Activated T-cell treated with anti-CD3 and anti-CD28 coated beads, Interleukin-2, amount 50 U/mL, for 72 hours (primary cell): ENCODE data around the gene DGCR8. TPM values are rescaled to one million over a fixed set of nuclear protein-coding genes. Genes with fewer than 3 reads are reported as not detected.
A peak's percentile ranks its signal among the peaks of the same experiment; 100 is the strongest.

Experiments used
- ATAC-seq, 2 donors: fragments of 150-1000 bp; cut with Tn5 transposase; replicated peaks in 1 of 2; 2 replicates each; pipeline ENCODE4 v1.10.0; 2021; ENCODE audit warnings: moderate library complexity in 2 of 2, mild to moderate bottlenecking in 1 of 2
- DNase-seq, 2 donors: peaks; one replicate each; pipeline ENCODE4 v3.0.0; 2021 to 2022; ENCODE audit warnings: mixed read lengths in 1 of 2
- H3K27ac Mint-ChIP-seq: one replicate; pipeline ENCODE4 v1.8.0; 2022; ENCODE audit warnings: mild to moderate bottlenecking, moderate library complexity, mixed read lengths
- H3K27me3 Mint-ChIP-seq: one replicate; pipeline ENCODE4 v1.8.0; 2022; ENCODE audit warnings: low read depth, mixed read lengths
- H3K36me3 Mint-ChIP-seq, 2 donors: one replicate each; pipeline ENCODE4 v1.8.0; 2022; ENCODE audit warnings: mixed read lengths in 2 of 2, mild to moderate bottlenecking in 1 of 2; ENCODE audit not compliant: insufficient read depth in 2 of 2
- H3K4me1 Mint-ChIP-seq: one replicate; pipeline ENCODE4 v1.8.0; 2022; ENCODE audit warnings: low read depth, mixed read lengths
- H3K4me3 Mint-ChIP-seq, 2 donors: one replicate each; pipeline ENCODE4 v1.8.0; 2022; ENCODE audit warnings: mild to moderate bottlenecking in 2 of 2, mixed read lengths in 2 of 2, moderate library complexity in 2 of 2
- H3K9me3 Mint-ChIP-seq, 2 donors: one replicate each; pipeline ENCODE4 v1.8.0; 2022; ENCODE audit warnings: mixed read lengths in 2 of 2
- total RNA-seq, 2 donors: library from RNA; stranded (reverse); gene quantifications; one replicate each; pipeline ENCODE4 v1.2.3, GENCODE V29; 2022

DGCR8 gene
- total RNA-seq, 2 donors from 2014 or later: 44.2 to 46.6 TPM

DNA sequence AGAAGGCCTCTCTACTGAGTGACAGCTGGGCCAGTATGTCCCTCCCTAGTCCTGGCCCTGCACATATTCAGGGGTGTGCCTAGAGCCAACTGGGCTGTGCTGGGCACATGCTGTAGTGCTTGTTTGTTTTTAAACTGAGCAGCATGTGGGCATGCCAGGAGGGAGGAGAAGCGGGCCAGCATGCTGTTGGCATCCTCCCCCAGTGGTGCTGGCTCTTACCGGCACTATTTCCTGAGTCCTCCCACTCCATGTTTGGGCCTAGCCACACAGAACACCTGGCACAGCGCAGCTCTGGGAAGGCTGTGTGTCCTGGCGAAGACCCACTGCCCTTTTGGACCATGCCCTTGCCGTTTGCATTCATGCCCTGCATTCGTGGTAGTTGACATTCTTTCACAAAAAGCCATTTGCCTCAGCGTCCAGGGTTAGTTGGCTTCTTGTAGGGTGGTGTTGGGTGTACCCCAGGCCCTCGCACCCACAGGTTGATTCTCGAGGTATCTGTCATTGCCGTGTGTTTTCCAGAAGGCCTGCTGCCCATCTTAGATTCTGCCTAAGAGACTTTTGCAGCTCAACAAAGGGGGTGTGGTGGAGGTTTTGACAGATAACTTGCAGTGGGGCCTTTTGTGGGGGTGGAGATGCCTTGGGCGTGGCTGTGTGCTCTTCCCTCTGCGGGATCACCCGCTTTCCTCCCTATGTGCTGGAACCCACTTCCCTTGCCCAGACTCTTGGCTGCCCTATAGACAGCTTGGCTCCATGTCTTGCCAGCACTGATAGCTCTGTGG is 13.6 kb downstream of the DGCR8 start:
- H3K4me1 Mint-ChIP-seq: peaks cover 23% of the 10 kb centered on the region
- H3K27me3 Mint-ChIP-seq: no peaks in the 10 kb centered on the region
- H3K4me3 Mint-ChIP-seq: no peak overlapping the region
- H3K36me3 Mint-ChIP-seq: peaks cover 22 to 37% of the 10 kb centered on the region in 2 donors
- H3K9me3 Mint-ChIP-seq: no peaks in the 10 kb centered on the region
- DNase-seq (no peak), ATAC-seq (no peak)
- no peak overlapping the region for H3K27ac Mint-ChIP-seq

DNA sequence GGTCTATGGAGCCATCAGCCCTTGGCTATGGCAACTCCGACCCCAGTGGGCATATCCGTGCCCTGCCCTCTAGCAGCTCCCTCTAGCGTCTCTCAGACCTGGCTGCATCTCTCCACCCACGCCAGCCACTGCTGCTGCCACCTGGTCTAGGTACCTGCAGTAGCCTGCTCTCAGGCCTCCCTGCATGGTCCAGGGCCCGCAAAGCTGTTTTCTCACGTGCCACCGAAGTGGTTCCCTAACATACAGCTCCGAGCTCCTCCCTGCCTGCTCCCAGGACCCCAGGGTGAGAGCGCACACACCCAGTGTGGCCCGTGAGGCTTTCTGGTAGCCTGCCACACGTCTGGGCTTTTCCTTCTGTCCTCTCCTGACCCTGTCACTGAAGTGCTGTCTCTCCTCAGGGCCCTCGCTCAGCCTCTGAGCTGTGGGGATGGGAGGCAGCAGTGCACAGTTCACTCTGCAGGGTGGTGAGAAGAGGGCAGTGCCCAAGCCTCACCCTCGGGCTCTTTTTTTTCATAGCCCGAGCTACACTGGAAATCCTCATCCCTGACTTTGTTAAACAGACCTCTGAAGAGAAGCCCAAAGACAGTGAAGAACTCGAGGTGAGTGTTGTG is 14.3 kb downstream of the DGCR8 start:
- Mint-ChIP-seq H3K27me3 (no peaks in the 10 kb centered on the region), H3K27ac (no peak overlapping the region)

DNA sequence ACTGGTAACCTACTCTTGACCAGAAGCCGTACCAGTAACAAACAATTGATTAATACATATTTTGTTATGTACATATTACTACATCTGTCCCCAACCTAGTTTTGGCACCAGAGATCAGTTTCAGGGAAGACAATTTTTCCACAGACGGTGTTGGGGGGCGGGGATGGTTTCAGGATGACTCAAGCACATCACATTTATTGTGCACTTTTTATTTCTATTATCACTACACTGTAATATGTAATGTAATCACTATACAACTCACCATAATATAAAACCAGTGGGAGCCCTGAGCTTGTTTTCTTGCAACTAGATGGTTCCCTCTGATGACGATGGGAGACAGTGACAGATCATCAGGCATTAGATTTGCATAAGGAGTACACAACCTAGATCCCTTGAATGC is 15.5 kb downstream of the DGCR8 start:
- H3K27me3 Mint-ChIP-seq: no peaks in the 10 kb centered on the region
- H3K4me1 Mint-ChIP-seq: peaks cover 39% of the 10 kb centered on the region
- DNase-seq: no peak
- peak overlapping the region in 1 of 2 donors; percentile 29 for H3K4me3 Mint-ChIP-seq
- H3K9me3 Mint-ChIP-seq: no peaks in the 10 kb centered on the region
- peaks cover 18 to 45% of the 10 kb centered on the region in 2 donors for H3K36me3 Mint-ChIP-seq
- no peak for ATAC-seq
- peak overlapping the region; percentile 69 for H3K27ac Mint-ChIP-seq

More for the DNA sequence above, 14.3 kb downstream of the DGCR8 start:
- peaks cover 21 to 36% of the 10 kb centered on the region in 2 donors for H3K36me3 Mint-ChIP-seq
- peaks cover 29% of the 10 kb centered on the region for H3K4me1 Mint-ChIP-seq
- no peaks in the 10 kb centered on the region for H3K9me3 Mint-ChIP-seq
- ATAC-seq: peak; percentile 11 to 16
- no peak overlapping the region for H3K4me3 Mint-ChIP-seq
- DNase-seq: no peak

DNA sequence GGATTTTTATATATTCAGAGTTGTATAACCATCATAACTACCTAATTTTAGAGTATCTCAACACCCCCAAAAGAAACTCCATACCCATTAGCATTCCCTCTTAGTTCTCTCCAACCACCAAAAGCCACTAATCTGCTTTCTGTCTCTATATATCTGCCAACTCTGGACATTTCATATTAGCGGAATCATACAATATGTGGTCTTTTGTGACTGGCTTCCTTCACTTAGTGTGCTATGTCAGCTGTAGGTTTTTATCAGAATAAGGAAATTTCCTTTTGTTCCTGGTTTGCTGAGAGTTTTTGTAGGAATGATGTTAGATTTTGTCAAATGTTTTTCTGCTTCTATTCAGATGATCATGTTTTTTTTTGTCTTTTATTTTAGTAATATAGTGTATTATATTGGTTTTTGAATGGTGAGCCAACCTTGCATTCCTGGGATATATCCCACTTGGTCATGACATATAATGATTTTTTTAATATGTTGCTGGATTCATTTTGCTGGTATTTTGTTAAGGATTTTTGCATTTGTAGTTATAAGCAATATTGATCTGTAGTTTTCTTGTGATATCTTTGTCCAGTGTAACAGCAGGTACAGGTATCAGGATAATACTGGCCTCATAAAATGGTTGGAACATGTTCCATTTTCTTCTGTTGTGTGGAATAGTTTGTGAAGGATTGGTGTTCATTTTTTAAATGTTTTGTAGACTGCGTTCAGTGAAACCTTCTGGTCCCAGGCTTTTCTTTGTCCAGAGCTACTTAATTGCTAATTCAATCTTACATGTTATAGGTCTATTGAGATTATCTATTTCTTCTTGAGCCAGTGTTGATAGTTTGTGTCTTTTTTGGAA is 16.8 kb downstream of the DGCR8 start:
- peak overlapping the region; percentile 61 for H3K27ac Mint-ChIP-seq
- H3K27me3 Mint-ChIP-seq: no peaks in the 10 kb centered on the region
- H3K4me3 Mint-ChIP-seq: no peak overlapping the region
- no peaks in the 10 kb centered on the region for H3K9me3 Mint-ChIP-seq
- peaks cover 47% of the 10 kb centered on the region for H3K4me1 Mint-ChIP-seq
- no peak for DNase-seq
- no peak for ATAC-seq
- peaks cover 16 to 42% of the 10 kb centered on the region in 2 donors for H3K36me3 Mint-ChIP-seq

DNA sequence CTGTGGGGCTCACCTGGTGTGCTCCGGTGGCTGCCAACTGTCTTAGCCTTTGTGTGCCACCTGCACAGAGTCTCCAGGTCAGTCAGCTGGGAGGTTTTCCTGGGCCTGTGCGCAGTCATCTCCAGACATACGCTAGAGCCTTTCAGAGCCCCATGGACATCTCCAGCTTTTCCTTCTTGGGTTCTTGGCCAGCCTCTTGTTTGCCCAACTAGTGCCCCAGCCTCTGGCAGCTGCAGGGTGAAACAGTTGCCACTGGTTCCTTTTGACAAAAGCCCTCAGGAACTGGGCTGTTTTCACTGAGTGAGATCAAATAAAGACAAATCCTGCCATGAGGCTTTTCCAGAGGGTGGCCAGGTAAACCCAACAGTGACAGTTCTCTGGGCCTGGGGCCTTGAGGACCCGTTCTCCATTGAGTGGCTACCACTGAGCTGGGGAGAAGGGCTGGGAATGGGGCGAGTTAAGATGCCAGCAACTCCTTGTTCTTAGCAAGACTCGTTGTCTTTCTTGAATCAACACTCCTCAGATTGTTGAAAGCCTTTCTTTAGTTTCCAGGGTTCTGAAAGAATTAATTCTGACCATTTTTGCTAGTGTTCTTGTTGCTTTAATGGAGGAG is 19.2 kb downstream of the DGCR8 start:
- ATAC-seq (no peak), DNase-seq (no peak)
- Mint-ChIP-seq H3K27ac (peak overlapping the region; percentile 79), H3K9me3 (no peaks in the 10 kb centered on the region), H3K27me3 (no peaks in the 10 kb centered on the region), H3K36me3 (peaks cover 16 to 41% of the 10 kb centered on the region in 2 donors), H3K4me3 (peak overlapping the region; percentile 5 to 63), H3K4me1 (peaks cover 59% of the 10 kb centered on the region)

DNA sequence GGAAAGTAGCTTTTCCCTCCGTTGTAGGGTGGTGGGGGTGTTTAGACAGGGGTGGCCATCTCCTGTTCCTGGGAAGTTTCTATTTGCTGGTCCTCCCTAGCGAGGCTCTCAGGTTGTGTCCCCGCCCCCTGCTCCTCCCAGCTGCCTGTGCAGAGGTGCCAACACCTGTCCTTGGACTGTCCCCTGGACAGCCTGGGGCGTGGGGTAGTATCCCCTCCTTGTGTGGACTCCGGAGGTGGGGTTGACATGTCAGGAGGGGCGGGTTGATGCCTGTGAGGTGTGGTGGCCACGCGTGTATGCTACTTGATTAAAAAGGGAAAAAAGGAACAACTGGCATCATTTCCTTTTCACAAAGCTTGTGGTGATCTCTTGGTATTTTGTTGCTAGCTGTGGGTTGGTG is 21.6 kb downstream of the DGCR8 start:
- peak overlapping the region; percentile 64 for H3K27ac Mint-ChIP-seq
- H3K9me3 Mint-ChIP-seq: no peaks in the 10 kb centered on the region
- peaks cover 10 to 31% of the 10 kb centered on the region in 2 donors for H3K36me3 Mint-ChIP-seq
- H3K4me3 Mint-ChIP-seq: peak overlapping the region in 1 of 2 donors; percentile 22
- no peaks in the 10 kb centered on the region for H3K27me3 Mint-ChIP-seq
- DNase-seq: no peak
- peaks cover 44% of the 10 kb centered on the region for H3K4me1 Mint-ChIP-seq
- ATAC-seq: no peak

DNA sequence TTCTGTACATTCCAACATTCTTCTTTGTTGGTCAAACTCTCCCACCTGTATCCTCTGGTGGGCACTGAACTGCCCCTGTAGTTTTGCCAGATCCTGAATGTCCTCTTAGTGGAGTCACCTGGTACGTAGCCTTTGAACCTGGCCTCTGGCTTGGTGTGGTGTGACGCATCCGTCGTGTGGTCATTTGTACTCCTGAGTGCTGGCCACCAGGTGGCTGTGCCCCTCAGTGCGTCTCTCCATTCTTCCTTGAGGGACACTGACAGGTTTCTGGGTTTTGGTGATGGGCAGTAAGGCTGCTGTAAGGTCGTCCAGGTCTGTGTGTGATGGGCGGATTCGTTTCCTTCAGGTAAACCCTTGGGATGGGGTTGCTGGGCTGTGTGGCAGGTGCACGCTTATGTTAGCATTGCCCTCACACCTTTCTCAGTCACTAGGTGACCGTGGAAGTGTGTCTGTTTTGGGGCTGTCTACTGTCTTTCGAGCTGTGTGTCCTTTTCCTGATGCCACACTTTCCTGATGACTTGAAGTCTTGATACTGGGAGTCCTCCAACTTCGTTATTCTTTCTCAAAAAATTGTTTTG is 22.3 kb downstream of the DGCR8 start:
- H3K27ac Mint-ChIP-seq: peak overlapping the region; percentile 36
- H3K36me3 Mint-ChIP-seq: peaks cover 6 to 25% of the 10 kb centered on the region in 2 donors
- peaks cover 44% of the 10 kb centered on the region for H3K4me1 Mint-ChIP-seq
- peak overlapping the region in 1 of 2 donors; percentile 9 for H3K4me3 Mint-ChIP-seq
- H3K27me3 Mint-ChIP-seq: no peaks in the 10 kb centered on the region
- DNase-seq (no peak), ATAC-seq (no peak)
- H3K9me3 Mint-ChIP-seq: no peaks in the 10 kb centered on the region

DNA sequence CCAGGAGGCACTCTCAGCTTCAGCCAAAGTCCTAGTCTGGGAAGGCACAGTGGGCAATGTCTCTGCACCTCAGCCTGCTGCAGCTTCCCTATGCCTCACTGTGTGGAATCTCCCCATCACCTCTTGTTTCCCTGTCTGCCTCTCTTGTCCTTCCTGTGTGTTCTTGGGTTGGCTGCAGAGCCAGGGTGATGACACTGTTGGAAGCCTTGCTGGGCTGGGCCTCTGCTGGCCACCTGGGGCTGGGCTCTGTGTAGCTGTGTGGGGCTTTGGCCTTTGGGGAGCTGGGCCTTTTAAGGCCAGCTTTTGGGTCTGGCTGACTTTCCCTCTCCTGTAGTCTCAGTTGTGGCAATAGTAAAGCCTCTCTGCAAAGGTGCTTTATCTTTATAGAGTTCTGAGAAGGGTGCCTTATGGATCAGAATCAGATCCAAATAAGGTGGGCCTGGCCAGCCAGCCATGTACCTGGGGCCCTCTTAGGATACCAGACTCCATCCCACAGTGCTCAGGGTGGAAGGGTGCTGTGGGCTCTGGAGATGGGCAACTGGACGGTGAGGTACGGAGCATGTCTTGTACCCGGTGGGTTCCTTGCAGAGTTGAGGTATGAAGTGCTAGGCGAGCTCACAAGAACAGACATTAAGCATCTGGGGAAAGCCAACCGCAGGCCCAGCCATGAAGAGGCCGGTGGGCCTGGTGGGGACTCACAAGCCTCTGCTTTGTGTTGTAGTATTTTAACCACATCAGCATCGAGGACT is 25.6 kb downstream of the DGCR8 start:
- H3K36me3 Mint-ChIP-seq: peaks cover 0 to 4% of the 10 kb centered on the region in 2 donors
- H3K27ac Mint-ChIP-seq: peak overlapping the region; percentile 59
- ATAC-seq: no peak
- H3K27me3 Mint-ChIP-seq: no peaks in the 10 kb centered on the region
- no peak for DNase-seq
- H3K9me3 Mint-ChIP-seq: no peaks in the 10 kb centered on the region
- H3K4me1 Mint-ChIP-seq: peaks cover 25% of the 10 kb centered on the region
- H3K4me3 Mint-ChIP-seq: no peak overlapping the region

DNA sequence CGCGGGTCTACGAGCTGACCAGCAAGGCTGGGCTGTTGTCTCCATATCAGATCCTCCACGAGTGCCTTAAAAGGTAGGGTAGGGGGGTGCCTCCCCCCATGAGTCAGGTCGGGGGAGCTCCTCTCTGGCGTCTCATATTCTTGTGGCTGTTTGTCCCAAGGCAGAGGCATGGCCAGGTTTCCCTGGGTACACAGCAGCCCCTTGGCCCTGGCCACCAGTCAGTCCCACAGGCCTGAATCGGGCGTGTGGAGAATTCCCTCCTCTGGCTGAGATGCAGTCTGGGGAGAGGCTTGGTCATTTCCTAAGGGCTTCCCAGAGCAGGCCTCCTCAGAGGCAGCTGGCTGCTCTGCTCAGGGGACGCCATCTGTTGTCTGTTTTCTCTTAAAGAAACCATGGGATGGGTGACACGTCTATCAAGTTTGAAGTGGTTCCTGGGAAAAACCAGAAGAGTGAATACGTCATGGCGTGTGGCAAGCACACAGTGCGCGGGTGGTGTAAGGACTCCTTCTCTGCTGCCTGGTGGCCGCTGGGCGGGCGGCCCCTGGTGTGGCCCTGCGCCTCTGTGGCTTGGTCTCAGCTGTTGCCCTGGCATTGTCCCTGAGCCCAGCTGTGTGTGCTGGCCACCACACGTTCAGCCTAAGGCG is 26.3 kb downstream of the DGCR8 start:
- DNase-seq (no peak), ATAC-seq (no peak)
- H3K9me3 Mint-ChIP-seq: no peaks in the 10 kb centered on the region
- H3K4me1 Mint-ChIP-seq: peaks cover 24% of the 10 kb centered on the region
- no peak overlapping the region for H3K4me3 Mint-ChIP-seq
- H3K27ac Mint-ChIP-seq: no peak overlapping the region
- no peaks in the 10 kb centered on the region for H3K27me3 Mint-ChIP-seq
- peaks cover 0 to 4% of the 10 kb centered on the region in 2 donors for H3K36me3 Mint-ChIP-seq

DNA sequence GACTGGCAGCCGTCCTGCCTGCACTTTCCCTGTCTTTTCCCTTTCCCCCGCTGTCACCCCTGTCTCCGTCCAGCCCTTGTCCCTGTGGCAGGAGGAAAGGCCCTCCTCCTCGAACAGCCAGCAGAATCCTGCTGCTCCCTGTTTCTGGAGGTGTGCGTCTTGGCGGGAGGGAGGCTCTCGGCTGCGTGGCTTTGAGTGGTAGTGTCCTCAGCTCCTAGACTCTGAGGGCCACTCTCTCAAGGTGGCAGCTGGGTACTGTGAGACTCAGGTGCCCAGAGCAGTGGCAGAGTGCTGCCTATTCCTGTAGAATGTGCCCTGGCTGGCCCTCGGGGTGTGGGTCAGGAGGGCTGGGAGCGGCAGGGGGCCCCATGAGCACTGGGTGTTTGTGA is 26.8 kb downstream of the DGCR8 start:
- Mint-ChIP-seq H3K27me3 (no peaks in the 10 kb centered on the region), H3K36me3 (peaks cover 0 to 3% of the 10 kb centered on the region in 2 donors), H3K4me1 (peaks cover 23% of the 10 kb centered on the region), H3K9me3 (no peaks in the 10 kb centered on the region), H3K4me3 (no peak overlapping the region), H3K27ac (no peak overlapping the region)
- DNase-seq (no peak), ATAC-seq (no peak)

DNA sequence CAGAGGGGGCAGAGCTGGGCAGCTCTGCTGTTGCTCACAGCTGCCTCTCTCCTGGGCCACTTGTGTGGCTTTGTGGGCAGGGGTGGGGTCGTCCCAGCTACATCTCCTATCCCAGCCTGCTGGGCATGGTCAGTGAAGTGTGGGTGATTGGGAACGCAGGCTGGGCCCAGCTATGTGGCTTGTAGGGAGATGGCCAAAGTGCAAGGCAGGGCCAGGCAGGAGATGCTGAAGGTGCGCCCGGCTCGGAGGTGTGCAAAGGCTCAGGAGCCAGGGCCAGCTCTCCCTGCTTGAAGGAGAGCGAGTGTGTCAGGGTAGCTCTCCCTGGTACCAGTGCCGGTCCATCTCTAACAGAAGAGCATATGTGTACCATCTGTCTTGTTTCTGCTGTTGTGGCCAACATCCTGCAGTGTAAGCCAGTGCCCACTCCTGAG is 27.4 kb downstream of the DGCR8 start:
- peaks cover 0 to 3% of the 10 kb centered on the region in 2 donors for H3K36me3 Mint-ChIP-seq
- peaks cover 23% of the 10 kb centered on the region for H3K4me1 Mint-ChIP-seq
- no peak overlapping the region for H3K4me3 Mint-ChIP-seq
- no peaks in the 10 kb centered on the region for H3K27me3 Mint-ChIP-seq
- no peak for ATAC-seq
- H3K27ac Mint-ChIP-seq: peak overlapping the region; percentile 33
- no peak for DNase-seq
- H3K9me3 Mint-ChIP-seq: no peaks in the 10 kb centered on the region
